Measurements from ENCODE around the gene P3R3URF. TPM values are rescaled to one million over a fixed set of nuclear protein-coding genes. Genes with fewer than 3 reads are reported as not detected.

Gene P3R3URF
- total RNA-seq, 3 donors from 2014 or later = not detected

DNA sequence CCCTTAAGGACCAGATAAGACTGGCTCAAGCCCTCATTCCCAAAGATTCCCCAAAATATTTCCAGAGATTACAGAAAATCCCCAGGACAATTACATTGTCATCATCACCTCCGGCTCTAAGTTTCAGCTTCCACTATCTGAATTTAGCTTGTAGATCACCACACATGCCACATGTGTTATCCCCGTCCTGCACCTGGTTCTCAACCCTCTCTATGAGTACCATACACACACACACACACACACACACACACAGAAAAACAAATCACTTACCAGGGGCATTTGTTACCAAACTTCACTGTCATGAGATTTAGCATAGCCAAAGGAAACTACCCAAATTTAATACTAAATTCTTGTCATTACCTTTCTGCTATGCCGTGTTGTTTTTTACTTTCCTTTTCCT, 16.8 kb downstream of the P3R3URF start:
- intact Hi-C loops (cut with DNase I; ENCODE audit: low total_unique reads) = no loop called here
- H3K4me3 ChIP-seq = no peak overlapping the region
- H3K9me3 ChIP-seq = no peaks in the 10 kb centered on the region
- H3K27ac ChIP-seq = no peak overlapping the region
- no peak for DNase-seq (ENCODE audit: low spot score in 2 of 2)
- H3K27me3 ChIP-seq = no peaks in the 10 kb centered on the region
- H3K36me3 ChIP-seq = no peaks in the 10 kb centered on the region
- TF ChIP-seq POLR2AphosphoS5 (IDR thresholded peaks at IDR 0.05) (no peak), POLR2A (IDR thresholded peaks at IDR 0.05) (no peak)
- TF ChIP-seq, protein P1, sequence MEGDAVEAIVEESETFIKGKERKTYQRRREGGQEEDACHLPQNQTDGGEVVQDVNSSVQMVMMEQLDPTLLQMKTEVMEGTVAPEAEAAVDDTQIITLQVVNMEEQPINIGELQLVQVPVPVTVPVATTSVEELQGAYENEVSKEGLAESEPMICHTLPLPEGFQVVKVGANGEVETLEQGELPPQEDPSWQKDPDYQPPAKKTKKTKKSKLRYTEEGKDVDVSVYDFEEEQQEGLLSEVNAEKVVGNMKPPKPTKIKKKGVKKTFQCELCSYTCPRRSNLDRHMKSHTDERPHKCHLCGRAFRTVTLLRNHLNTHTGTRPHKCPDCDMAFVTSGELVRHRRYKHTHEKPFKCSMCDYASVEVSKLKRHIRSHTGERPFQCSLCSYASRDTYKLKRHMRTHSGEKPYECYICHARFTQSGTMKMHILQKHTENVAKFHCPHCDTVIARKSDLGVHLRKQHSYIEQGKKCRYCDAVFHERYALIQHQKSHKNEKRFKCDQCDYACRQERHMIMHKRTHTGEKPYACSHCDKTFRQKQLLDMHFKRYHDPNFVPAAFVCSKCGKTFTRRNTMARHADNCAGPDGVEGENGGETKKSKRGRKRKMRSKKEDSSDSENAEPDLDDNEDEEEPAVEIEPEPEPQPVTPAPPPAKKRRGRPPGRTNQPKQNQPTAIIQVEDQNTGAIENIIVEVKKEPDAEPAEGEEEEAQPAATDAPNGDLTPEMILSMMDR (IDR thresholded peaks at IDR 0.05) = no peak
- no peaks in the 10 kb centered on the region for H3K4me1 ChIP-seq

DNA sequence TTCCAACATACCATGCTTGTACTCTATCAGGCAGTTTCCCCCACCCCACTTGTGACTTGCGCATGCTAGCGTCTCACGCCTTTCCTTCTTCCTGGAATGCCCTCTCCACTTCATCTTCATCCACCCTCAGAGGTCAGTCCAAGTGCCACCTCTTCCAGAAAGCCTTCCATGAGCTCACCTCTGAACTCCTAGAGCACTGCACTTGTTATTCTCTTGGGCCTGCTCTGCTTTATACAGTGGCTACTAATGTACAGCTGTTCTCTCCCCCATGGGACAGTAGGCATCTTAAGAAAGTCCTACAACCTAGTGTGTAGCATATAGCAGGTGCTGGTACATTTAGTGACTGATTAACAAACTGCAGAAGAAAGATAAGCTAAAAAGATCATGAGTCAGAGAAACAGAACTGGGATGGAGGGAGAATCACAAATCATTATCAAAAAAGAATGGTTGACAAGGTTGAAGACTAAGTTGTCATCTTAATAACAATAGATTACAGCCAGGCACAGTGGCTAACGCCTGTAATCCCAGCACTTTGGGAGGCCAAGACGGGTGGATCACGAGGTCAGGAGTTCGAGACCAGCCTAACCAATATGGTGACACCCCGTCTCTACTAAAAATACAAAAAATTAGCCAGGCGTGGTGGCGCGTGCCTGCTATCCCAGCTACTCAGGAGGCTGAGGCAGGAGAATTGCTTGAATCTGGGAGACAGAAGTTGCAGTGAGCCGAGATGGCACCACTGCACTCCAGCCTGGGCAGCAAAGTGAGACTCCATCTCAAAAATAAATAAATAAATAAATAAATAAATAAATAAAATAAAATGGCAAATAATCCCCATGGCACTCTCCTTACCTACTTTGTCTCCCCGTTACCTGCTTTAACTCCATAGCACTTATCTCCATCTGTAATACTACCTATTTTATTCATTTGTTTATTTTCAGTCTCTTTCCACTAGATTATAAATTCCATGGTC, 17.7 kb downstream of the P3R3URF start:
- Histone ChIP-seq H3K4me1 (no peaks in the 10 kb centered on the region), H3K9me3 (no peaks in the 10 kb centered on the region), H3K4me3 (no peak overlapping the region), H3K36me3 (no peaks in the 10 kb centered on the region), H3K27ac (no peak overlapping the region), H3K27me3 (no peaks in the 10 kb centered on the region)
- DNase-seq (ENCODE audit: low spot score in 2 of 2) = no peak
- TF ChIP-seq POLR2AphosphoS5 (IDR thresholded peaks at IDR 0.05) (no peak), POLR2A (IDR thresholded peaks at IDR 0.05) (no peak)
- TF ChIP-seq, protein P1 (IDR thresholded peaks at IDR 0.05) = no peak
- intact Hi-C loops (cut with DNase I; ENCODE audit: low total_unique reads) = no loop called here

DNA sequence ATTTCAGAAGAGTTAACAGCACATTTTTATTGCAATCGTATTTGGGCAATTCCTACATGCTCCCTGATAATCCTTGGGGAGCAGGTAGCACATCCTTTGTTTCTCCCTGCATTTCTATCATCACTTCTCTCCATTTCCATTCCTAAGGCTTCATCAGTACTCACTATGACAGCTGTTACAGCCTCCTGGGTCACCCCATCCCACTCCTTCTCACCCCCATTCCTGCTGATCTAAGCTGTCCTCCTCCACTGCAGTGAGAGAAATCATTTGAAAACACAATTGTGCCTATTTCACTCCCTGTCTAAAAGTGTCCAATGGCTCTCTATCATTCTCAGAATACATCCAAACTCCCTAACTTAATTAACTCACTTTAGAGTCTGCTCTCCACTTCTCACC, 18.4 kb downstream of the P3R3URF start:
- Histone ChIP-seq H3K27me3 (no peaks in the 10 kb centered on the region), H3K36me3 (no peaks in the 10 kb centered on the region), H3K27ac (no peak overlapping the region), H3K9me3 (no peaks in the 10 kb centered on the region), H3K4me1 (no peaks in the 10 kb centered on the region), H3K4me3 (no peak overlapping the region)
- intact Hi-C loops (cut with DNase I; ENCODE audit: low total_unique reads) = no loop called here
- TF ChIP-seq, protein P1 (IDR thresholded peaks at IDR 0.05) = no peak
- TF ChIP-seq POLR2A (IDR thresholded peaks at IDR 0.05) (no peak), POLR2AphosphoS5 (IDR thresholded peaks at IDR 0.05) (no peak)
- no peak for DNase-seq (ENCODE audit: low spot score in 2 of 2)

DNA sequence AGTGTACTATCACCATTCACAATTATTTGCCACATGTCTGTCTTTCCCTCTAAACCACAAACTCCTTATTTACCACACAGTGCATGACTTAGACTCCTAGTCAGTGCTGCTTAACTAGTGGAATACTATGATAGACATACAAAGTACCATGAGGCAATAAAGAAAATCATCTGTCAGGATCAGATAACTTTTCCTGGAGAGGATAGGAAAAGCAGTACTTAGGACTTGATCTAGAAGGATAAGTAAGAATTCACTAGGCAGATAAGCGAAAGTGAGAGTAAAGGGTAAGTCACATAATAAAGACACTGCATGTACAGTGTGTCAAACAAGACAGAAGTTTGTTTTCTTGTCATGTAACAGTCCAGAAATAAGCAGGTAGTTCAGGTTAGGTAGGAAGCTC, 22.6 kb downstream of the P3R3URF start:
- H3K36me3 ChIP-seq = no peaks in the 10 kb centered on the region
- intact Hi-C loops (cut with DNase I; ENCODE audit: low total_unique reads) = no loop called here

DNA sequence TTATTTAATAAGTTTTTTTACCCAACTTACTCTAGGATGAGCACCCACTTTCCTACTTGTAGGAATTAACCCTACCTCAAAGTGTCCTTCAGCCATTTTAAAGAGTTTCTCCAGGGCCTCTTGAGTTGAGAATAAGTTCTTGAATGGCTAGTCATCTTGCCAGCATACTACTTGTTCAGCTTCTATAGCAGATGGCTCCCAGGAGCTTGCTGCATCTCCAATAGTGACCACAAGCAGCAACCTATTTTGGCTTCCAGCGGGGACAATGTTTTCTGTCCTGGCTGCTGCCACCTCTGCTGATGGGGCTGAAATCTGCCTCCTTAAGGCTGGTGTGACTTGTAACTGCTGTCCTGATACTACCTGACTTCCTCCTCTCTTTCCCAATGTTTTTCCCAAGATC, 23.1 kb downstream of the P3R3URF start:
- Histone ChIP-seq H3K27ac (no peak overlapping the region), H3K4me3 (no peak overlapping the region), H3K27me3 (no peaks in the 10 kb centered on the region), H3K4me1 (no peaks in the 10 kb centered on the region), H3K9me3 (no peaks in the 10 kb centered on the region), H3K36me3 (no peaks in the 10 kb centered on the region)
- intact Hi-C loops (cut with DNase I; ENCODE audit: low total_unique reads) = no loop called here
- no peak for TF ChIP-seq POLR2A (IDR thresholded peaks at IDR 0.05)
- TF ChIP-seq POLR2AphosphoS5 (IDR thresholded peaks at IDR 0.05) = no peak
- TF ChIP-seq, protein P1 (IDR thresholded peaks at IDR 0.05) = no peak
- DNase-seq (ENCODE audit: low spot score in 2 of 2) = no peak

More for the DNA sequence above, 22.6 kb downstream of the P3R3URF start:
- Histone ChIP-seq H3K4me3 (no peak overlapping the region), H3K27me3 (no peaks in the 10 kb centered on the region), H3K9me3 (no peaks in the 10 kb centered on the region), H3K4me1 (no peaks in the 10 kb centered on the region), H3K27ac (no peak overlapping the region)
- DNase-seq (ENCODE audit: low spot score in 2 of 2) = no peak
- TF ChIP-seq POLR2A (IDR thresholded peaks at IDR 0.05) = no peak
